C4-2B (cell line): ENCODE measurements around the gene TMSB4X.
"Not testable (repeated sequence)": the region's sequence is repeated elsewhere in the genome, so short reads cannot be mapped to it uniquely, and the experiment has no call there.

Source experiments
- ZFX ChIP-seq: fragments of 450-650 bp; IDR thresholded peaks from 2 replicates; pipeline ENCODE4 v1.6.1; 2017
- TF ChIP-seq, protein P1 (sequence below): fragments of 450-650 bp; conservative IDR thresholded peaks from 2 replicates; pipeline ENCODE4 v1.5.1; 2017; ENCODE audit warnings: mild to moderate bottlenecking

DNA sequence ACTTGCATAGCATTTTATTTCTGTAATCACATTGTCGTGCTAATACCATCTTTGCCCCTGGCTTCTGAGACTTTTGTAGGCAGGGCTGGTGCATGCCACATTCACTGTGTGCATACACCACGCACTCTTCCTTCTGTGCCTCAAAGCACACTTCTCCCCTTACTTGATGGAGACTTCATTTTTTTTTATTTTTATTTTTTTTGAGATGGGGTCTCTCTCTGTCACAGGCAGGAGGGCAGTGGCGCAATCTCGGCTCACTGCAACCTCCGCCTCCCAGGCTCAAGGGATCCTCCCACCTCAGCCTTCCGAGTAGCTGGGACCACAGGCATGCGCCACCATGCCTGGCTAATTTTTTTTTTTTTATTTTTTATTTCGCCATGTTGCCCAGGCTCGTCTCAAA, 5.1 kb downstream of the TMSB4X start:
- TF ChIP-seq, protein P1, sequence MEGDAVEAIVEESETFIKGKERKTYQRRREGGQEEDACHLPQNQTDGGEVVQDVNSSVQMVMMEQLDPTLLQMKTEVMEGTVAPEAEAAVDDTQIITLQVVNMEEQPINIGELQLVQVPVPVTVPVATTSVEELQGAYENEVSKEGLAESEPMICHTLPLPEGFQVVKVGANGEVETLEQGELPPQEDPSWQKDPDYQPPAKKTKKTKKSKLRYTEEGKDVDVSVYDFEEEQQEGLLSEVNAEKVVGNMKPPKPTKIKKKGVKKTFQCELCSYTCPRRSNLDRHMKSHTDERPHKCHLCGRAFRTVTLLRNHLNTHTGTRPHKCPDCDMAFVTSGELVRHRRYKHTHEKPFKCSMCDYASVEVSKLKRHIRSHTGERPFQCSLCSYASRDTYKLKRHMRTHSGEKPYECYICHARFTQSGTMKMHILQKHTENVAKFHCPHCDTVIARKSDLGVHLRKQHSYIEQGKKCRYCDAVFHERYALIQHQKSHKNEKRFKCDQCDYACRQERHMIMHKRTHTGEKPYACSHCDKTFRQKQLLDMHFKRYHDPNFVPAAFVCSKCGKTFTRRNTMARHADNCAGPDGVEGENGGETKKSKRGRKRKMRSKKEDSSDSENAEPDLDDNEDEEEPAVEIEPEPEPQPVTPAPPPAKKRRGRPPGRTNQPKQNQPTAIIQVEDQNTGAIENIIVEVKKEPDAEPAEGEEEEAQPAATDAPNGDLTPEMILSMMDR: not testable (repeated sequence)
- not testable (repeated sequence) for TF ChIP-seq ZFX
